HCT116 (cell line): ENCODE data around the gene SLFNL1.

ENCODE experiments used
- CTCF ChIP-seq, 3 experiments: fragments of 200-600 bp in 1 of 3; sonication (generic) in 1 of 3; IDR thresholded peaks in 2 of 3; conservative IDR thresholded peaks in 1 of 3; 2 replicates each; pipeline ENCODE4 v1.5.1; 2012 to 2017; ENCODE audit warnings: low read depth in 2 of 3, low read length in 2 of 3, antibody characterized with exemption in 1 of 3, borderline replicate concordance in 1 of 3, control low read depth in 1 of 3, mild to moderate bottlenecking in 1 of 3, mixed read lengths in 1 of 3, mixed run types in 1 of 3, moderate library complexity in 1 of 3; ENCODE audit not compliant: insufficient read depth in 1 of 3
- ELF1 ChIP-seq: IDR thresholded peaks from 2 replicates; pipeline ENCODE4 v1.6.1; 2012; ENCODE audit warnings: low read depth, borderline replicate concordance
- EZH2 ChIP-seq: fragments of 200-600 bp; sonication (generic); IDR thresholded peaks from 2 replicates; pipeline ENCODE4 v1.6.1; 2017; ENCODE audit warnings: antibody characterized with exemption, mixed run types
- EZH2phosphoT487 ChIP-seq: fragments of 200-600 bp; IDR thresholded peaks from 2 replicates; pipeline ENCODE4 v1.6.1; 2018; ENCODE audit warnings: antibody characterized with exemption, borderline replicate concordance
- JUND ChIP-seq: IDR thresholded peaks from 2 replicates; pipeline ENCODE4 v1.6.1; 2012
- POLR2A ChIP-seq: IDR thresholded peaks from 2 replicates; pipeline ENCODE4 v1.7.0; 2011; ENCODE audit warnings: borderline replicate concordance; ENCODE audit not compliant: insufficient read depth, insufficient read length; ENCODE audit errors: extremely low read depth
- POLR2AphosphoS5 ChIP-seq: IDR thresholded peaks from 2 replicates; pipeline ENCODE4 v1.6.1; 2011; ENCODE audit warnings: mild to moderate bottlenecking, low read depth, low read length, moderate library complexity
- YY1 ChIP-seq: IDR thresholded peaks from 2 replicates; pipeline ENCODE4 v1.6.1; 2011; ENCODE audit warnings: low read length, low read depth, moderate library complexity, mild to moderate bottlenecking; ENCODE audit not compliant: insufficient replicate concordance; ENCODE audit errors: extremely low read depth
- ZBTB33 ChIP-seq: IDR thresholded peaks from 2 replicates; pipeline ENCODE4 v1.6.1; 2011; ENCODE audit warnings: mild to moderate bottlenecking, low read length, moderate library complexity; ENCODE audit not compliant: insufficient replicate concordance; ENCODE audit errors: extremely low read depth
- ZNF274 ChIP-seq: fragments of 200-500 bp; sonication (Bioruptor generic); IDR thresholded peaks from 2 replicates; pipeline ENCODE4 v1.6.1; 2014; ENCODE audit warnings: mild to moderate bottlenecking, low read depth, low read length, inconsistent platforms
- TF ChIP-seq, protein P1 (sequence below): IDR thresholded peaks from 2 replicates; pipeline ENCODE4 v1.6.1; 2012

DNA sequence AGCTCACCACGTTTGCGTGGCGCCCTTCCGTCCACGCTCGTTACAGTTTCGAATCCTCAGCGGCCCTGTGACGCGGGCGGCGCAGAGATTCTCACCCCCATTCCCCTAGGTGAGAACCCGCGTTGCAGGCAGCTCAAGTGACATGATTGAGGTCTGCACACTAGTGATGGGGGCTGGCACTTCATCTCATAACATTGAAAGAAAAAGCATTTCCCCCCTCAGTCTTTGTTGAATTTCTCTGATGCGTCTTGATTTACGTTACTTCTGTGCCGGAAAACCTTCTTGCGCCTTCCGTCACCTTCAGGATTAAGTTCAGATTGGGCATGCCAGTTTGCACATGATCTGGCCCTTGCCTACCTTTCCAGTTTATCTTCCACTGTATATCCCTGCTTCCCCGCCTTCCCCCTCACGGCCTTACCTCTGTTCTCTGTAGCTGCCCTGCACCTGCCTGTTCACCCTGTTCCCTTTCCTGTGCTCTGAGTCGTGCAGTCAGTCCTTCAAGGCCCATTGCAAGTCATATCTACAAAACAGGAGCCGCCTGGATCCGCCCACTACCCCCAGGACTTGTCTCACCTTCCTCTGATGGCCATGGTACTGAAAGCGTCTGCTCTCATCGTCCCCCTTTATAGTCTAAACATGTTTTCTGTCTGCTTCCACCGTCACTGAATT lies 40.9 kb downstream of the SLFNL1 start:
- TF ChIP-seq ZNF274 (no peak), ELF1 (no peak), POLR2AphosphoS5 (no peak), ZBTB33 (no peak), CTCF (IDR thresholded peaks at IDR 0.05 in 2 of 3, conservative IDR thresholded peaks at IDR 0.05 in 1 of 3; ENCODE audit: borderline replicate concordance in 1 of 3, insufficient read depth in 1 of 3, low read depth in 2 of 3, low read length in 2 of 3) (no peak), JUND (0 out of 2 replicates have a peak, but pooled peaks have one; percentile 13), EZH2phosphoT487 (no peak), YY1 (no peak), POLR2A (no peak), EZH2 (no peak)
- TF ChIP-seq, protein P1, sequence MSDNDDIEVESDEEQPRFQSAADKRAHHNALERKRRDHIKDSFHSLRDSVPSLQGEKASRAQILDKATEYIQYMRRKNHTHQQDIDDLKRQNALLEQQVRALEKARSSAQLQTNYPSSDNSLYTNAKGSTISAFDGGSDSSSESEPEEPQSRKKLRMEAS, result no peak
